GM19324 (cell line): ENCODE results near the gene PLA1A.

Experiments
- ATAC-seq: cut with Tn5 transposase; IDR thresholded peaks from one replicate; pipeline ENCODE4 v1.9.1; 2021; ENCODE audit warnings: mild to moderate bottlenecking, moderate library complexity; ENCODE audit not compliant: unreplicated experiment, low FRiP score

The PLA1A gene

GRCh38 chr3:119632829-119633228 is 35.1 kb downstream of the PLA1A start:
- no peak for ATAC-seq

DNA sequence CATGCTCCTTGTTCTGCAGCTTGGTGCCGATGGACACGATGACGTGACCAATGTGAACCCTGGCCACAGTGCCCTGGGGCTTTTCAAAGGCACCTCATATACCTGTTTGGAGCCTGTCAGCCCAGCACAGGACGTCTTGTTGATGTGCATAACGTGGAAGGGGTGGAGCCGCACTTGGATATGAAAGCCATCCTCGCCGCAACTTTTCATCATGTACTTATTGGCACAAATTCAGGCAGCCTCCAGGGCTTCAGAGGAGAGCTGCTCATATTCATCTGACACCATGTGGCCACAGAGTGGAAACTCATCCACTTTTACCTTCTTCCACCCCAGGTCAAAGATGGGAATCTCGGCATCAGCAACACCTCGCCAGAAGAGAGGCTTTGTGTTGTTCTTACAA is 38.0 kb downstream of the PLA1A start:
- ATAC-seq = no peak

DNA sequence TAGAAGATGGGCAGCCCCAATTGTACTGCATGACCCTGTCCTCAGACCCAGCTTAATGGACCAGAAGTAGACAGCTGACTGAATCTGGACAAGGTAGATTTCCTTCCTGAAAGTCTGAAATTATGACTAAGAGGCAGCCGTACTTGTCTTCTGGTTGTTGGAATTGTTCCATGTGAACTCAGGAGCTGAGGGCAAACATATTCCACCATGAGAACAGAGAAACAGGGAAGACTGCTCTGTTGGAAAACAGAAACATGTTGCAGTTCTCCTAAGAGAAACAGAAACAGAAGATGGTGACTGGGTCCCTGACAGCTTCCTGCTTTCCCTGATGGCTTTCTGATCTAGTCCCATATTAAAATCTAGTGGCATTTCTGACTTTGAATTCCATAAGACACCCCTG is 38.6 kb downstream of the PLA1A start:
- no peak for ATAC-seq

DNA sequence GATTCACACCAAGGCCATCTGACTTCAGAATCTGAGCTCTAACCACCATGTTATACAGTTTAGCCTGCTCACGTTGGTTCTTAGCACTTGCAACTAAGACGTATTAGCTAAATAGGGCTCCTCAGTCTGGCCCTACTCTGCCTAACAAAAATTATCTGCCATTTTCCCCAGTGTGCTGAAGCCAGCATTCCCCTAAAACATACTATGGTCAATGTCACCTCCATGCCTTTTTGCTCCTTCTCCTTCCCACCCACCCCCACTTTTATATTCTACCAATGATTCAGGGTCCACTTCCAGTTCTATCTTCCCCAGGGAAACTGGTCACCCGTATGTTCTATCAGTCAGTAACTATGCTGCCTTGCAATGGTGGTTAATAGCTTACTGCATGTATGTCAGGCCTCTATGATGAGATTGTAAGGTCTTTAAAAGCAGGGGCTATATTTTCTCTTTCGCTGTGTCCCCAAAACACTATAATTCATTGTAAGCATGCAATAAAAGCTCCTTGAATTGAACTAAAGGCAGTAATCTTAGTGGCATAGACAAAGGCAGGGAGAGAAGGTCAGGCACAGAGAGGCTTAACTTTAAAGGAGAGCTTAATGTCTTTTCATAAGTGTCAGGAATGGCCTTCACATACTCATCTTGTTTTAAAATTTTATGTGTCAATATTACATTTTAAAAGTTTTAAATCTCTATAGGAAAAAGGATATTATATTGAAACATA is 39.4 kb downstream of the PLA1A start:
- no peak for ATAC-seq

GRCh38 chr3:119637679-119638477 is 40.2 kb downstream of the PLA1A start:
- peak; percentile 35 for ATAC-seq

DNA sequence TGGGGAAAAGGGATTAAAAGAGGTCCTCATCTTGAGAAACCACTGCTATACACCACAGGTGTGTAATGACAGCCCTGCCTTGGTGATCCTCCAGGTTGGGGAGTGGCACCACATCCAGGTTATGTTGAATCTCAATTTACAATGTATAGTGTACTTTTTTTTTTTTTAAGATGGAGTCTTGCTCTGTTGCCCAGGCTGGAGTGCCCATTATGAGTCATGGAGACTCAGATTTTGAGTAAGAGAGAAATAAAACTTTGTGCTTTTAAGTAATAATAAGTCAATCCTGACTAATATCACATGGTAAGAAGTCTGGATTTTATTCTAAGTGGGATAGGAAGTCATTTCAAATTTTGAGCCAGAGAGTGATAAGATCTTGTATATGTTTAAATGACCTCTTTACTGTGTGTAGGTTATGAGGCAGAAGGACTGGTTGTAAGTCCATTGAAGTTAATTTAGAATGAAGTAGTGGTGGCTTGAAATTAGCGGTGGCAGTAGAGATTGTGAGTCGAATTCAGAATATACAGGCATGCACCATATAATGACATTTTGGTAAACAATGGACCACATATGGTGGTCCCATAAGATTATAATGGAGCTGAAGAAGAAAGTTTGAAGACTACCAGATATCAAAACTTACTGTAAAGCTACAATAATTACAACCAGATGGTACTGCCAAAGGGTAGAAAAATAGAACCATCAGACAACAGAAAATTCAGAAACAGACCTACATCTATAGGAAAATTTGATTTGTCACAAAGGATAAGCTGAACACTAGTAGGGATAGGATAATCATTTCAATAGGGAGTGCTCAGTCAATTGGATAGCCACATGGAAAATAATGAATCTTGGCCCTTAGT is 42.0 kb downstream of the PLA1A start:
- ATAC-seq = no peak

GRCh38 chr3:119641416-119641815 is 43.7 kb downstream of the PLA1A start:
- ATAC-seq = no peak

DNA sequence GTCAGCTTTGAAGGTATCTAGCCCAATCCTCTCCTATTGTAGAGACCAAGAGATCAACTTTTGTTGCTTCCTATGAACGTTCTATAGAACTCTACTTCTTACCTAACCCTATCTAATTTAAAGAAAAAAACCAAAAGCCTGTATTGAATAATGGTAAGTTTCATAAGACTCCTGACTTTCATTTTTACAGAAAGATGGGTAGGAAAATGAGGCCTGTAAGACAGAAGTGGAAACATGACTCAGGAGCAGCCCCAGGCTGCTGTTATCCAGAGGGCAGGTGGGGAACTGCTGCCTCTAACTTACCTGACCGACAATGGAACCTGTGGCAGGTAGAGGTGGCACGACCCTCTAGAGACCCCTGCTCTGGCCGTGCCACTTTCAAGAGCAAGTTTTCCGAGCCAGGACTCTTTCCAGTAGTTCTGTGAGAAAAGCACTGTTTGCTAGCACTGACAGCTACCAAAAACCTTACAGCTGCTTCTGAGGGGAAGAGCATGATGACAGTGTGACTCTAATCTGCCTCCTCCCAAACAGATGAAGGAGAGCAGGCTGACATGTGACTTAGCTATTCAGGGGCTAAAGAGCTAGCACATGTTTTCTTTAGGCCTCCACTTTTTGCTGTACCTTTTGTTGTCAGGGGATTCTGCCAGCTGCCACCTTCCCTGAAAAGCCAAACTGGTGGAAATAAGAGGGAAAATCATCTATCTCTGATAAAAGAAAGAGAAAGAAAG is 45.2 kb downstream of the PLA1A start:
- ATAC-seq = no peak

DNA sequence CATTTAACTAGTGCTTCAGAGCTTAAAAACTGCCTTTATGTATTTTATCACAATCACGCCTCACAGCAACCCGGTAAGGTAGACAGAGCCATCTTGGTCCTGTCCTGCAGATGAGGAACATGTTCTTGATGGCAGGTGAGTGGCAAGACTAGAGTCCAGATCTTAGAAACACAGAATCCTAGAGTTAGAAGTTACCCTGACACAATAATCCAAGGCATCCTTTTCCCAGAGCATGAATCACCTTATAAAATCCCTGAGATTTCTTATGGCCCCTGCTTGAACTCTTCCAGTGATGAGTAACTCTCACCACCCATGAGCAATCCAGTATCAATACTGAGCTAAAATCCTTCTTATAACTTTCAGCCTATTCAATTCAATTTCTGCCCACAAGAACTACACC is 45.8 kb downstream of the PLA1A start:
- ATAC-seq = no peak

- ATAC-seq = no peak
Measured at GRCh38 chr3:119644481-119644880, 46.8 kb downstream of the PLA1A start.

- no peak for ATAC-seq
Measured at GRCh38 chr3:119645813-119646212, 48.1 kb downstream of the PLA1A start.

GRCh38 chr3:119647171-119647570 is 49.5 kb downstream of the PLA1A start:
- ATAC-seq = no peak

GRCh38 chr3:119647843-119648575 is 50.3 kb downstream of the PLA1A start:
- ATAC-seq = no peak

- ATAC-seq = no peak
Measured at GRCh38 chr3:119649761-119650160, 52.1 kb downstream of the PLA1A start.

GRCh38 chr3:119652306-119653033 is 54.8 kb downstream of the PLA1A start:
- ATAC-seq = no peak

GRCh38 chr3:119653876-119654275 is 56.2 kb downstream of the PLA1A start:
- ATAC-seq = no peak

DNA sequence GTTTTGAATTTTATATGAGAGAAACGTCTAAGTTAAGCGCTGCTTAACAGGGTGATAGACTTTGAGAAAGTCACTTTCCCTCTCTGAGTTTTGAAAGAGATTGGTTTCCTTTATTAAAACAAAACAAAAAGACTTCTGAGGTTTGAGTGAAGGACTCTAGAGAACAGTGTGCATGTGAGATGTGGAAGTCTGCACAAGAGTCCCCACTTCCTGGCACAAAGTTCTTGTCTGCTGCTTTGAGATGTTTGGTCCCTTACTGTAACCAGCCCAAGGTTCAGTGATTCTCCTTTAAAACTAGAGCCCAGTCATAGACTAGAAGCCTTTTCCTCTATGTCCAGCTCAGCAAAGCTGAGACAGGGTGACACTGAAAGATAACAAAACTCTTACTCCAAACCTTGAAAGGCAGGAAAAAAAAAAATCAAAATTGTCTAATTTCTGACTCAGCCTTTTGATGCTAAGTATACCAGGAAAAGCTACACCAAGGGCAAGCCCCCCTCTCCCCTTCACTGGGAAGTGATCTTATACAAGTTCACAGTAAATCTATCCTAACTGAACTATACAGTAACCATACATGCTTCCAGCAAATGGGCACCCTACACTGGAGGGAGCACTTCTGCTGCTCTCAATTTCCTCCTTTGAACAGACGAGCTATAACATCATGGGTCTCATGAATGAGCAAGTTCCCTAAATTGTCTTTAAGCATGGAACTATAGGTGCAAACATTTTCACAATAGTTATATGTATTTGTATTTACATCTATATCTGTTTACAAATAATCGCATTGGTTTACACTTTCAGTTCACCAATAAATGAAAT is 60.4 kb downstream of the PLA1A start:
- ATAC-seq = no peak

DNA sequence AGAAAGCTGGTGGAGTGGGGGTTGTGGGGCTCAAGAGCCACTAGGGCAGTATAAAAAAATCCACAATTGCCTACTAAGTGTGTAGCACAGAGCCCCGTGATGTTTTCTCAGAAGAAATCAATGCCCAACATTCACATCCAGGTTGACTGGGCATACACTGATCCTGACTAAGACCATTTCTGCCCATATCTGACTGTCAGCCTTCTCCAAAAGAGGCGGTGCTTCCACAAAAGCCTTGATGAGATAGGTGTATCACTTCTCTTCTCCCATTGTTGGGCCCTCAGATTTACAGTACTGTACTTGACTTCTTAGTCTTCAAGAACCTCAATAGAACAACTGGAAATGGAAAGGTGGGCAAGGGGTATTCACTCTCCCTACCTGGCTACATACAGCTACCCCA is 61.3 kb downstream of the PLA1A start:
- no peak for ATAC-seq
